Adipocyte (in vitro differentiated cells): Measurements from ENCODE around the gene ASF1A.
"Not testable (repeated sequence)": the region's sequence is repeated elsewhere in the genome, so short reads cannot be mapped to it uniquely, and the experiment has no call there.

ENCODE experiments used
- DNase-seq: peaks from one replicate; pipeline ENCODE4 v3.0.0-alpha.2; 2015; ENCODE audit warnings: low read depth
- H3K27me3 ChIP-seq: replicated peaks from 2 replicates; pipeline ENCODE4 v1.7.0; 2013; ENCODE audit warnings: mild to moderate bottlenecking, low read length, moderate library complexity; ENCODE audit not compliant: control insufficient read depth, insufficient read depth
- H3K36me3 ChIP-seq: 2 replicates; pipeline ENCODE4 v1.7.0; 2013; ENCODE audit warnings: low read length, mild to moderate bottlenecking, moderate library complexity; ENCODE audit not compliant: control insufficient read depth, insufficient read depth, severe bottlenecking
- H3K4me1 ChIP-seq: 2 replicates; pipeline ENCODE4 v1.7.0; 2013; ENCODE audit warnings: mild to moderate bottlenecking, low read length, moderate library complexity; ENCODE audit not compliant: control insufficient read depth, insufficient read depth
- H3K4me3 ChIP-seq: 2 replicates; pipeline ENCODE4 v1.7.0; 2013; ENCODE audit warnings: mild to moderate bottlenecking, low read length, moderate library complexity
- H3K9ac ChIP-seq: 2 replicates; pipeline ENCODE4 v1.7.0; 2013; ENCODE audit warnings: mild to moderate bottlenecking, low read length, moderate library complexity
- H3K9me3 ChIP-seq: 2 replicates; pipeline ENCODE4 v1.7.0; 2013; ENCODE audit warnings: mild to moderate bottlenecking, low read length, moderate library complexity; ENCODE audit not compliant: control insufficient read depth

ASF1A gene

GRCh38 chr6:118868901-118869300 lies 25.1 kb upstream of the ASF1A start:
- H3K9me3 ChIP-seq, H3K4me1 ChIP-seq, DNase-seq, H3K36me3 ChIP-seq, H3K4me3 ChIP-seq, H3K27me3 ChIP-seq, H3K9ac ChIP-seq: not testable (repeated sequence)

DNA sequence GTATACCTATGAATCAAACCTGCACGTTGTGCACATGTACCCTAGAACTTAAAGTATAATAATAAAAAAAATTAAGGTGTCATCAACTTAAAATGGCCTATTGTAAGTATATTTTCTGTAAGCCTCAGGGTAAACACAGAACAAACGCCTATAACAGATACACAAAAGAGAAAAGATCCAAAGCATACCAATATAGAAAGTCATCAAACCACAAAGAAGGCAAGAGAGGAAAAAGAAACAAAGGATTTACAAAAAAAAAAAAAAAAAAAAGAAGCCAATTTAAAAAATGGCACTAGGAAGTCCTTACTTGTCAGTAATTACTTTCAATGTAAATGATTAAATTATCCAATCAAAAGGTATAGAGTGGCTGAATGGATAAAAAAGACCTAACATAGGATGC lies 24.6 kb upstream of the ASF1A start:
- peaks cover 6% of the 10 kb centered on the region for H3K4me1 ChIP-seq
- peak; percentile 52 for DNase-seq
- no peaks in the 10 kb centered on the region for H3K9me3 ChIP-seq
- H3K36me3 ChIP-seq = no peaks in the 10 kb centered on the region
- H3K27me3 ChIP-seq = no peaks in the 10 kb centered on the region
- no peak overlapping the region for H3K9ac ChIP-seq
- no peak overlapping the region for H3K4me3 ChIP-seq

- Histone ChIP-seq H3K36me3 (no peaks in the 10 kb centered on the region), H3K4me1 (peaks cover 6% of the 10 kb centered on the region), H3K27me3 (no peaks in the 10 kb centered on the region), H3K9me3 (no peaks in the 10 kb centered on the region), H3K4me3 (no peak overlapping the region), H3K9ac (no peak overlapping the region)
- no peak for DNase-seq
Measured at GRCh38 chr6:118869894-118870589, 23.9 kb upstream of the ASF1A start.

- Histone ChIP-seq H3K9ac (no peak overlapping the region), H3K36me3 (no peaks in the 10 kb centered on the region), H3K9me3 (no peaks in the 10 kb centered on the region), H3K4me1 (peaks cover 6% of the 10 kb centered on the region), H3K27me3 (no peaks in the 10 kb centered on the region), H3K4me3 (no peak overlapping the region)
- DNase-seq = no peak
Measured at GRCh38 chr6:118871331-118871730, 22.6 kb upstream of the ASF1A start.

DNA sequence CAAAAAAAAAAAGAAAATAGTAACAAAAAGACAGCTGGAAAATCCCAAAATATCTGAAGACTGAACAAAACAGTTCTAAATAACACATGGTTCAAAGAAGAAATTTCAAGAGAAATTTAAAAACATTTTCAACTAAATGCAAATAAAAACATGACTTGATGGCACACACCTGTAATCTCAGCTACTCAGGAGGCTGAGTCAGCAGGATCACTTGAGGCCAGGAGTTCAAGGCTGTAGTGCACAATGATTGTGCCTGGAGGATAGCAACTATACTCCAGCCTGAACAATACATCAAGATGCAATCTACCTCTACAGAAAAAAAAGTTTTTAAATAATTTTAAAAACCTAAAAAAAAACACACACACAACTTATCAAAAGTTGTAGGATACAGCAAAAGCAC lies 21.6 kb upstream of the ASF1A start:
- no peak overlapping the region for H3K4me3 ChIP-seq
- DNase-seq = no peak
- no peaks in the 10 kb centered on the region for H3K9me3 ChIP-seq
- H3K9ac ChIP-seq = no peak overlapping the region
- H3K27me3 ChIP-seq = no peaks in the 10 kb centered on the region
- peaks cover 6% of the 10 kb centered on the region for H3K4me1 ChIP-seq
- H3K36me3 ChIP-seq = no peaks in the 10 kb centered on the region

GRCh38 chr6:118872726-118873125 lies 21.2 kb upstream of the ASF1A start:
- Histone ChIP-seq H3K4me3 (no peak overlapping the region), H3K9me3 (no peaks in the 10 kb centered on the region), H3K27me3 (no peaks in the 10 kb centered on the region), H3K9ac (no peak overlapping the region), H3K4me1 (peaks cover 6% of the 10 kb centered on the region), H3K36me3 (no peaks in the 10 kb centered on the region)
- peak; percentile 16 for DNase-seq

GRCh38 chr6:118873239-118873638 lies 20.7 kb upstream of the ASF1A start:
- Histone ChIP-seq H3K4me1 (peaks cover 6% of the 10 kb centered on the region), H3K9me3 (no peaks in the 10 kb centered on the region), H3K27me3 (no peaks in the 10 kb centered on the region), H3K36me3 (no peaks in the 10 kb centered on the region), H3K9ac (no peak overlapping the region), H3K4me3 (no peak overlapping the region)
- DNase-seq = no peak

DNA sequence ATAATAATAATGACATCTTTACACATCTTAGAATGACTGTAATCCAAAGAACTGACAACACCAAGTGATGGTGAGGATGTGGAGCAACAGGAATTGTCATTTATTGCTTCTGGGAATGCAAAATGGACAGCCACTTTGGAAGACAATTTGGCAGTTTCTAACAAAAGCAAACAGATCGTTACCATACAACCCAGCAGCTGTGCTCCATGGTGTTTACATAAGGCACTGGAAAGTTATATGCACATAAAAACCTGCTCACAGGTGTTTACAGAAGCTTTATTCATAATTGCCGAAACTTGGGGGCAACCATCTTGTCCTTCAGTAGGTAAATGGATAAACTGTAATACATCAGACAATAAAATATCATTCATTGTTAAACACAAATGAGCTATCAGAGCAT lies 18.3 kb upstream of the ASF1A start:
- Histone ChIP-seq H3K9ac (no peak overlapping the region), H3K27me3 (no peaks in the 10 kb centered on the region), H3K4me3 (no peak overlapping the region), H3K9me3 (no peaks in the 10 kb centered on the region), H3K4me1 (peaks cover 3% of the 10 kb centered on the region), H3K36me3 (no peaks in the 10 kb centered on the region)
- DNase-seq = no peak

GRCh38 chr6:118876198-118876597 lies 17.8 kb upstream of the ASF1A start:
- DNase-seq = peak; percentile 42
- Histone ChIP-seq H3K27me3 (no peaks in the 10 kb centered on the region), H3K9me3 (no peaks in the 10 kb centered on the region)

DNA sequence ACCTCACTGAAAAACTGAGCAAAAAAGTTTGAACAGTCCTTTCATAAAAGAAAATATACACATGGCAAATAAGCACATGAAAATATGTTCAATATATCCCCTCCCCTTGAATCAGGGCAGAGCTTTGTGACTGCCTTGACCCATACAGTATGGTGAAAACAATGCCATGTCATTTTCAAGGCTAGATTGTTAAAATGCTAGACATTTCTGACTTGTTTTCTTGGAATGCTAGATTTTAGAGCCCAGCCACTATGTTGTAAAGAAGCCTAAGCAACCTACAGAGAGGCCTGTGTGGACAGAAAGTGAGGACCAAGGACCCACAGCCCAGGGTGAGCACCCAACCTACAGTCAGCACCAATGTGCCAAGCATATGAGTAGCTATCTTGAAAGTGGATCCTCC lies 17.1 kb upstream of the ASF1A start:
- peak; percentile 89 for DNase-seq
- Histone ChIP-seq H3K4me1 (peaks cover 3% of the 10 kb centered on the region), H3K27me3 (no peaks in the 10 kb centered on the region), H3K9me3 (no peaks in the 10 kb centered on the region), H3K4me3 (no peak overlapping the region), H3K9ac (no peak overlapping the region), H3K36me3 (no peaks in the 10 kb centered on the region)

More at GRCh38 chr6:118876198-118876597, 17.8 kb upstream of the ASF1A start:
- peaks cover 3% of the 10 kb centered on the region for H3K4me1 ChIP-seq
- H3K4me3 ChIP-seq = no peak overlapping the region
- H3K36me3 ChIP-seq = no peaks in the 10 kb centered on the region
- no peak overlapping the region for H3K9ac ChIP-seq

DNA sequence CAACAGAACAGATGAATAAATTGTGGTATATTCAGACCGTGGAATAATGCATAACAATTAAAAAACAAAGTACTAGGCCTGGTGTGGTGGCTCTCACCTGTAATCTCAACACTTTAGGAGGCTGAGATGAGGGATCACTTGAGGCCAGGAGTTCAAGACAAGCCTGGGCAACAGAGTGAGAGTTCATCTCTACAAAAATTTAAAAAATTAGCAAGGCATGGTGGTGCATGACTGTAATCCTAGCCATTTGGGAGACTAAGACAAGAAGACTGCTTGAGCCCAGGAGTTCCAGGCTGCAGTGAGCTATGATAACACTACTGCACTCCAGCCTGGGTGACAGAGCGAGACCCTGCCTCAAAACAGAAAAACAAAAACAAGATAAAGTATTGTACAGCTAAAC lies 16.1 kb upstream of the ASF1A start:
- Histone ChIP-seq H3K27me3 (no peaks in the 10 kb centered on the region), H3K9me3 (no peaks in the 10 kb centered on the region), H3K9ac (no peak overlapping the region), H3K4me3 (no peak overlapping the region), H3K4me1 (peaks cover 11% of the 10 kb centered on the region), H3K36me3 (no peaks in the 10 kb centered on the region)
- no peak for DNase-seq
